K562 (cell line): Measurements from ENCODE around the gene TNNT1. TPM values are rescaled to one million over a fixed set of nuclear protein-coding genes. Genes with fewer than 3 reads are reported as not detected.
A peak's percentile ranks its signal among the peaks of the same experiment; 100 is the strongest.

Experiments
- ATAC-seq: fragments of 200-7000 bp; cut with Tn5 transposase; 3 replicates; pipeline ENCODE4 v1.9.1; 2020; ENCODE audit warnings: moderate library complexity
- BruUV-seq: library from RNA; stranded (reverse); fragments of 400-500 nt; replicated peaks from 2 replicates; lab custom pipeline; 2021; lab: Mats Ljungman, UMichigan
- CTCF ChIA-PET: fragments of 300-600 bp; formaldehyde crosslinking; extraction: SDS; loops from one replicate; lab custom pipeline; 2021; ENCODE audit warnings: low intra/inter-chr PET ratio; lab: Yijun Ruan, JAX
- POLR2A ChIA-PET: fragments of 300-600, 350-650 bp; sonication (Branson Sonifier 250); formaldehyde crosslinking; extraction: SDS; loops from one replicate; lab custom pipeline; 2021; ENCODE audit warnings: antibody characterized with exemption, inconsistent platforms; lab: Yijun Ruan, JAX
- DNase-seq, 4 experiments: peaks; one replicate each; pipeline versions ENCODE4 v3.0.0 to v3.0.0-alpha.2; 2011 to 2018; ENCODE audit warnings: low spot score in 3 of 4, mixed read lengths in 3 of 4; ENCODE audit errors: extremely low read depth in 1 of 4
- FAIRE-seq: peaks from 2 replicates; lab custom pipeline; 2011; peaks lifted over from hg19 to GRCh38; lab: Jason Lieb, UNC
- H2AFZ ChIP-seq: 2 replicates; pipeline ENCODE4 v1.6.0; 2011; ENCODE audit warnings: low read depth, low read length, control low read depth, inconsistent platforms
- H3K27ac ChIP-seq: fragments of 200-600 bp; 3 replicates; pipeline ENCODE4 v1.8.0; 2011; ENCODE audit warnings: low read depth, mild to moderate bottlenecking, control low read depth, inconsistent platforms, low read length, moderate library complexity, mixed read lengths; ENCODE audit errors: extremely low read depth
- H3K27me3 ChIP-seq, 2 experiments: fragments of 300-600 bp in 1 of 2; 2 replicates in 1 of 2; 3 replicates in 1 of 2; pipeline versions ENCODE4 v1.6.0 to v1.8.0; 2011; ENCODE audit warnings: inconsistent platforms in 2 of 2, low read length in 2 of 2, mild to moderate bottlenecking in 1 of 2, mixed read lengths in 1 of 2, moderate library complexity in 1 of 2; ENCODE audit not compliant: control insufficient read depth in 2 of 2, insufficient read depth in 2 of 2
- H3K36me3 ChIP-seq: fragments of 300-600 bp; 3 replicates; pipeline ENCODE4 v1.8.0; 2011; ENCODE audit warnings: mild to moderate bottlenecking, low read length, inconsistent platforms; ENCODE audit not compliant: control insufficient read depth, insufficient read depth
- H3K4me1 ChIP-seq, 2 experiments: fragments of 200-600 bp in 1 of 2; replicated peaks in 1 of 2; 2 replicates in 1 of 2; 3 replicates in 1 of 2; pipeline versions ENCODE4 v1.5.1 to v1.8.0; 2011; ENCODE audit warnings: inconsistent platforms in 2 of 2, low read length in 2 of 2, mild to moderate bottlenecking in 1 of 2, mixed read lengths in 1 of 2, moderate library complexity in 1 of 2; ENCODE audit not compliant: control insufficient read depth in 2 of 2, insufficient read depth in 2 of 2
- H3K4me2 ChIP-seq: 2 replicates; pipeline ENCODE4 v1.6.1; 2011; ENCODE audit warnings: low read length, control low read depth, inconsistent platforms, mixed read lengths; ENCODE audit not compliant: insufficient read depth
- H3K4me3 ChIP-seq: fragments of 200-600 bp; sonication (generic), shearing (Covaris generic); 2 replicates; pipeline ENCODE4 v1.5.1; 2016; ENCODE audit warnings: control low read depth, inconsistent platforms
- H3K79me2 ChIP-seq: fragments of 200-600 bp; 3 replicates; pipeline ENCODE4 v1.8.0; 2011; ENCODE audit warnings: low read length, inconsistent platforms; ENCODE audit not compliant: control insufficient read depth, insufficient read depth
- H3K9ac ChIP-seq, 2 experiments: 2 replicates each; pipeline versions ENCODE4 v1.6.0 to v1.6.1; 2011; ENCODE audit warnings: low read depth in 2 of 2, low read length in 2 of 2, control low read depth in 1 of 2, inconsistent platforms in 1 of 2, mild to moderate bottlenecking in 1 of 2, mixed read lengths in 1 of 2; ENCODE audit not compliant: insufficient read depth in 1 of 2
- H3K9me1 ChIP-seq: one replicate; pipeline ENCODE4 v1.6.0; 2011; ENCODE audit warnings: inconsistent platforms, mild to moderate bottlenecking, low read length, moderate library complexity; ENCODE audit not compliant: control insufficient read depth, insufficient read depth
- H3K9me3 ChIP-seq: replicated peaks from 2 replicates; pipeline ENCODE4 v1.5.1; 2011; ENCODE audit warnings: low read depth, low read length, inconsistent platforms; ENCODE audit not compliant: control insufficient read depth, insufficient read depth
- H4K20me1 ChIP-seq: replicated peaks from 2 replicates; pipeline ENCODE4 v1.6.1; 2011; ENCODE audit warnings: low read length, inconsistent platforms, mixed read lengths; ENCODE audit not compliant: control insufficient read depth, insufficient read depth
- ARNT ChIP-seq, 2 experiments: fragments of 450-650 bp; IDR thresholded peaks; 2 replicates each; pipeline ENCODE4 v1.6.1; 2016; ENCODE audit warnings: mild to moderate bottlenecking in 1 of 2
- CREM ChIP-seq: IDR thresholded peaks from 2 replicates; pipeline ENCODE4 v1.6.1; 2014; ENCODE audit warnings: antibody characterized with exemption, low read depth
- ETS1 ChIP-seq: conservative IDR thresholded peaks from 2 replicates; pipeline ENCODE4 v1.6.1; 2011; ENCODE audit warnings: low read depth, mild to moderate bottlenecking, low read length; ENCODE audit not compliant: control insufficient read depth
- HMGXB4 ChIP-seq: sonication (generic); formaldehyde crosslinking; IDR thresholded peaks from 2 replicates; pipeline ENCODE4 v1.8.1; 2023; ENCODE audit warnings: mild to moderate bottlenecking, missing genetic modification reagents
- IRF9 ChIP-seq: fragments of 450-650 bp; IDR thresholded peaks from 2 replicates; pipeline ENCODE4 v1.6.1; 2016; ENCODE audit warnings: missing biosample characterization, missing genetic modification characterization
- MBD2 ChIP-seq: sonication (generic); IDR thresholded peaks from 2 replicates; pipeline ENCODE4 v1.6.1; 2016; ENCODE audit warnings: low read depth, borderline replicate concordance
- MIER1 ChIP-seq: fragments of 450-650 bp; IDR thresholded peaks from 2 replicates; pipeline ENCODE4 v1.6.1; 2016; ENCODE audit warnings: antibody characterized with exemption, mild to moderate bottlenecking, low read depth
- NFYB ChIP-seq: IDR thresholded peaks from 2 replicates; pipeline ENCODE4 v1.6.1; 2011; ENCODE audit warnings: mild to moderate bottlenecking, moderate library complexity; ENCODE audit not compliant: insufficient read length; ENCODE audit errors: extremely low read depth
- PML ChIP-seq: IDR thresholded peaks from 2 replicates; pipeline ENCODE4 v1.6.1; 2012; ENCODE audit warnings: low read length, inconsistent platforms
- TBP ChIP-seq: optimal IDR thresholded peaks from 2 replicates; pipeline ENCODE3; 2011; ENCODE audit warnings: low read depth, low read length, improper control_type of control experiment
- ZNF197 ChIP-seq: fragments of 200-800 bp; sonication (Bioruptor generic); IDR thresholded peaks from 2 replicates; pipeline ENCODE4 v1.6.1; 2016; ENCODE audit warnings: low read depth, missing genetic modification characterization, missing compliant biosample characterization
- whole genome bisulfite sequencing: fragments of 100-300 bp; shearing (Covaris generic); methylation state at CpG from one replicate; pipeline ENCODE4 v1.1.6; 2016; ENCODE audit warnings: low coverage, mixed read lengths; ENCODE audit not compliant: insufficient coverage; ENCODE audit errors: missing lambda C conversion rate; 5-methylcytosine and 5-hydroxymethylcytosine counted together
- in situ Hi-C: fragments of 300-500 bp; cut with MboI; formaldehyde crosslinking; loops from 4 replicates; pipeline ENCODE4 v1.15.0; 2018; ENCODE audit warnings: inconsistent platforms, mixed read lengths
- intact Hi-C: fragments of 100-400 bp; cut with micrococcal nuclease; formaldehyde crosslinking; loops from 2 replicates; pipeline ENCODE4 v1.14.2; 2022
- polyA plus RNA-seq, 8 experiments: library from polyadenylated mRNA; depleted of rRNA in 4 of 8; stranded (reverse) in 5 of 8; unstranded in 3 of 8; fragments of >200 nt; fragmentation: Nextera tagmentation in 2 of 8; fragmentation: Illumina TruSeq in 1 of 8; extraction: Ambion mirVana in 2 of 8; extraction: Trizol in 1 of 8; gene quantifications; 2 replicates each; pipeline versions ENCODE4 v1.2.1 to v1.2.3, GENCODE V29; 2011 to 2014; ENCODE audit warnings: inconsistent platforms in 1 of 8, missing spikeins in 1 of 8
- total RNA-seq, 7 experiments: library from RNA; depleted of rRNA in 6 of 7; stranded (reverse); fragments of >200 nt in 6 of 7; fragmentation: Illumina TruSeq in 2 of 7; extraction: Trizol in 2 of 7; gene quantifications; 2 replicates each; pipeline versions ENCODE4 v1.2.1 to v1.2.3, GENCODE V29; 2011 to 2021; ENCODE audit warnings: low replicate concordance in 1 of 7

TNNT1 gene
- total and polyA plus RNA-seq, 9 of the 15 experiments (the other 6 are each of a cell fraction or from before 2014, with no cell fraction given), result 31.8 to 390 (median 227) TPM

- H3K9me1 ChIP-seq, result no peaks in the 10 kb centered on the region
- H3K4me1 ChIP-seq, result peaks cover 32 to 48% of the 10 kb centered on the region in 2 experiments
- peak overlapping the region; percentile 72 to 94 for H3K9ac ChIP-seq
- DNase-seq, result peak in 1 of 4 experiments; percentile 21
- H3K27ac ChIP-seq, result peak overlapping the region; percentile 75
- peak overlapping the region; percentile 95 for H2AFZ ChIP-seq
- H3K27me3 ChIP-seq, result no peaks in the 10 kb centered on the region
- in situ Hi-C loops (loop anchor here (25.0 kb wide), 1 partner anchor 963 kb away; the partner anchor contains the start of gene ZNF444), intact Hi-C loops (no loop called here)
- H3K4me2 ChIP-seq, result peak overlapping the region; percentile 88
- H4K20me1 ChIP-seq, result peaks cover 6% of the 10 kb centered on the region; the same call in 1 of the 2 replicates
- ChIA-PET CTCF (no interaction called here), POLR2A (interaction anchor here (0.5 to 2.7 kb wide), 12 partner anchors 8 to 279 kb away, joined by 3 to 19 read pairs (median 4); partner anchors contain the start of genes DNAAF3, PPP6R1, PTPRH and UBE2S)
- no peaks in the 10 kb centered on the region for H3K36me3 ChIP-seq
- no peaks in the 10 kb centered on the region for H3K9me3 ChIP-seq
- H3K79me2 ChIP-seq, result no peaks in the 10 kb centered on the region; the same call in 2 of the 3 replicates
- FAIRE-seq, result no peak
- peak; percentile 5 for ATAC-seq
- H3K4me3 ChIP-seq, result peak overlapping the region; percentile 60
- WGBS, result 0% methylated on average over 17 of the region's 21 CpGs
- TSS peak; percentile 76 for BruUV-seq
- peak; percentile 52 for TF ChIP-seq PML
- 0 out of 4 replicates have a peak, but pooled peaks of 1 of the 2 experiments have one; percentile 35 for TF ChIP-seq ARNT (IDR thresholded peaks at IDR 0.05)
- peak; percentile 29; the same call in 1 of the 2 replicates for TF ChIP-seq HMGXB4 (CRISPR knock-in tag)
- peak; percentile 4; the same call in 1 of the 2 replicates for TF ChIP-seq CREM
- TF ChIP-seq IRF9 (tag), result no peak
- peak; percentile 17; the same call in 1 of the 2 replicates for TF ChIP-seq MBD2
- TF ChIP-seq ETS1, result peak; percentile 11; the same call in 1 of the 2 replicates
- 0 out of 2 replicates have a peak, but pooled peaks have one; percentile 45 for TF ChIP-seq MIER1
- peak; percentile 67 for TF ChIP-seq TBP
- no peak for TF ChIP-seq ZNF197 (CRISPR knock-in tag)
- TF ChIP-seq NFYB, result peak; percentile 16
These were observed 25.6 kb upstream of the TNNT1 start for GRCh38 chr19:55174425-55175116.
